Skin of body (tissue), 2 donors: Measurements from ENCODE around the gene F5. TPM values are rescaled to one million over a fixed set of nuclear protein-coding genes. Genes with fewer than 3 reads are reported as not detected.

ENCODE experiments used
- DNase-seq: peaks from one replicate; lab custom pipeline; 2025; lab: John Stamatoyannopoulos, UW
- total RNA-seq: library from RNA; depleted of rRNA; stranded (reverse); fragments of >200 nt; gene quantifications from one replicate; pipeline ENCODE4 v1.2.3, GENCODE V29; 2014

F5 gene
- total RNA-seq, 1 donor from 2014 or later, result 0.89 TPM

DNA sequence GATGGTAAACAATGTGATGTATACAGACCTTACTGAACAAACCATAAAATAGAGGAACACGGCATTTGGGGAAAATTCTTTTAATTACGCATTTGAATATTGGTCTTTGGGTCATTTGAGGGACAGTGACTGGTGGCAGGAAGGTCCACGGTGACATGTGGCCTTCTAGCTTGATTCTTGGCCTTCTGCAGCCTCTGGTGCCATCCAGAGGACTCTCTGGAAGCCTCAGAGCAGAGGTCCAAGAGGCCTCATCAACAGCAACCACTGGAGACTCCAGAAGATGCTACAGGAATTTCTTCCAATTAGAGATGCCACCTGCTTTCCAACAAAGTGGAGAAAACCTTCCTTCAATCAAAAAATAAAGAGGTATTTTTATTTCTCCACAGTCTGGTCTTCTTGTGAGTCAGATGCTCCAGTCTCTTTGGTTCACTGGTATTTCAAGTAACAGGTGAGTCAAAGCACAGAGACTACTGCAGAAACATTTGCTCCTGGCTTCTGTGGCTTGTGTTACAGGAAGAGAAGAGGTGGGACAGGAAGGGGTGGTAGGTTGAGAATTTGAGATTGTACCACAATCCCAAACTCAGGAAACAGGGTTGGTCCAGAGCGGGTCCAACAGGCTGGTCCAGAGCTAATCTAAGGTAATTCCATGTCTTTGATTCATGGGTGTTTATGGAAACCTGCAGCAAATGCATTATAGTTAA is 2.7 kb upstream of the F5 start:
- no peak for DNase-seq

DNA sequence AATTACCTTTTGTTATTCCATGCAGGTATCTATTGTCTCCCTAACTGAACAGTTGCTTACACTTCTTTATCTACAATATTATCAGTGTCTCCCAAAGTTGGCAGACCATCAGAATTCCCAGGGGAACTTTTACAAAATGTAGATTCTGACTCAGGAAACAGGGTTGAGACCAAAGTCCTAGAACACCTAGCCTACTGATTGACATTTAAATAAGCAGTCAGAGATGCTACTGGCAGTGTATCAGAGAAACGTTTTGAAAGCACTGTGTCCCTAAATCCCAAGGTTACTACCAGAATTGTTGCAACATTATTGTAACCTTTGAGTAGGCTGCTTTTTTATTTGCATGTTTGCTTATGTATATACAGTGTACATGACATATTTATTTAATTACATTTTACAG is 1.8 kb upstream of the F5 start:
- DNase-seq, result no peak

DNA sequence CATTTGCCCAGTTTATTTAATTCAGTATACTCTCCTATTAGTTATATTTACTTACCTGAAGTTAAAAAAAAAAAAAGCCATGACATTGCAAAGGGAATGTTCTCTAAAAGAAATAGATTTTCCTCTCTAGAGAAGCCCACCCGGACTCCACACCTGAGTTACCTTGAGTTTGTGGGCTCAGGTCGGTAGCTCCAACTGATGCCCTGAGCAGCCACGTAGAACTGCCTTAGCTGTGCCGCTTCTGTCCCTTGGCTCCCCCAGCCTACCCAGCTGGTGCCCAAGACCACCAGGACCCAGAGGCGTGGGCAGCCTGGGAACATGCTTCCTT is 250 bp downstream of the F5 start:
- no peak for DNase-seq

DNA sequence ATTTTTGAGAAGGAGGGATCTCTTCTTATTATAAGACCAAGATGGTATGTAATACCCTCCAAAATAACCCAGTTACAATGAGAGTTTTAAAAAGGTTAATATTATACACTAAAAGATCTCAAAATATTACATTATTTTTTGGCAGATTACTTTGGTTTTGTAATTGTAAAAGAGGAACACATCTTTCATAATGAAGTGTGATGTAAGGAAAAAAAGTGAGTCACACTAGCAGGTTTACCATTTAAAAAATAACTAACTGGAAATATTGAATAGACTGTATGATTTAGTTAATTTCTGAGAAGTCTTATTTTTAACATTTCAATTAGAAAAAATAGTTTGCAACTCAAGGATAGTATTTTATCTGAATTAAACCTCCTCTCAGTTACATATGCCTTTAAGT is 1.1 kb downstream of the F5 start:
- no peak for DNase-seq

DNA sequence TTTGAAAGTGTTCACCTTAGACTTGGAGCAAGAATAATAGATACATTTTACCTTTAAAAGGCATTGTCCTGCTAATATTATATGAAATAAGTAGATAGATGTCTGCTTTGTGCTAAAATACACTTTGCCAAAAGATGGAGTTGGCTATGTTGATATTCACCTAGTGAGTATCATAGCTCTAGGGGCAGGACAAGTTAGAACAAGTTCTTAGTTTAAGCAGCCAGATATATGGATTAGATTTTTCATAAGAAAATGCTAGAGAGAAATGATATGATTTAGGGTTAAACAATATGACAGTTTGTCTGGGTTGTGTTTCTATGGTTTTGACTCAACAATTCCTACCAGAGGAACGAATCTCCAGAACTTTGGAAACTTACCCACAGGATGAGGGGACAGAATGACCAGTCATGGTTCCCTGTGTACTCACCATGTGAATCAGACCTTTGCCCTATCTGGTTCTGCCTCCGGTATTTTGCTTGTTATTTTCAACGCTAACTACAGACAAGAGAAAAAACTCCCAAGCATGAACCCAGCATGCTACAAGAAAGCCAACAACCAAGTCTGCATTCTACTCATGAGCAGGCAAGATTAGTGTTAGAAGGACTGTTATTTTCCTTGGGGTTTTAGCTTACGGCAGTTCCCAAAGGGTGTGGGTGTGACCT is 1.7 kb downstream of the F5 start:
- DNase-seq, result no peak

DNA sequence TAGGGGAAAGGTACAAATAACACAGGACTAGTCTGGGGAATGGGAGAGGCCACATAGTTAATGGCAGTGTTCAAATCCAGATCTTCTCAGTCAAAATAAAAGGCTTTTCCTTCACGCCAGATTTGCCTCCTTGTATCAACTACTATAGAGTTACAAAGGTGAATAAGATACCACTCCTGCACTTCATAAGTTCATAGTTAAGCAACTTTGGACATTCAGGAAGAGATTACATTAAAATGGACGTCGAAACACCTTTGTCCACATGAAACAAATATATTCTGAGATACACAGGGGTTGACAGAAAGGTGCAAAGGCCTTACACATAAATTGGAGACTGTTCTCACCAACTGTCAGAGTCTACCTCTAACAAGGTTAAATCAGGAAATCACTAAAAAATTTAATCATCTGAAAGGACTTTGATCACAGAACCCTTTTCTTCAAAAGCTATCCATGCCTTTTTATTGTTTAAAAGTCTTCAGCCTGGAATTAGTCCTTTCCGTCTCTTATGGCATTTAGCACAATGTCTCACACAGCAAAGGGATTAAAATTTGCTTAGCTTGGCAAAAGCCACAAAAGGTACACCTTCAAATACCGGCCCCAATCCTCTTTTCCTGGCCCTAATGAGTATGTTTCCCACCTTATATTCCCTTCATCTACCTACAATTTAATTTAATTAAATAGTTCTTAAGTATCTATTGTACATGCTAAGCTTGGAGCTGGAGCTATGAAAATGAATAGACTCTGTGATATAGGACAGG is 8.1 kb downstream of the F5 start:
- no peak for DNase-seq

DNA sequence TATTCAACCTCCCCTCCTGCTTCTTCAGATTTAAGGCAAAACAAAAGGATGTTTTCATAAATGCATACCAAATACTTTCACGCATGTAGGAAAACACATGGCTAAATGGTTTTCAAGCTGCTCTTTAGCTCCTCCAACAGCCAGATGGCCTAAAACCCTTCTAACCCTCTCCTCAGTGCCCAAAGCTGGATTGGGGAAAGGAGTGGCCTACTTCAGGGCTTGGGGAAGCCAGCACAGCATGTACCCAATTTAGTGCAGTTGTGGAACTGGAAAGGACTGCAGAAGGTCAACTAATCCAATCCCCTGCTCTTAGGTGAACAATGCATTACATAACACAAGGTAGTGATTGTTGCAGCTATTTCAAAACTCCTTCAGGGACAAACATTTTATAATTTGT is 9.3 kb downstream of the F5 start:
- no peak for DNase-seq

DNA sequence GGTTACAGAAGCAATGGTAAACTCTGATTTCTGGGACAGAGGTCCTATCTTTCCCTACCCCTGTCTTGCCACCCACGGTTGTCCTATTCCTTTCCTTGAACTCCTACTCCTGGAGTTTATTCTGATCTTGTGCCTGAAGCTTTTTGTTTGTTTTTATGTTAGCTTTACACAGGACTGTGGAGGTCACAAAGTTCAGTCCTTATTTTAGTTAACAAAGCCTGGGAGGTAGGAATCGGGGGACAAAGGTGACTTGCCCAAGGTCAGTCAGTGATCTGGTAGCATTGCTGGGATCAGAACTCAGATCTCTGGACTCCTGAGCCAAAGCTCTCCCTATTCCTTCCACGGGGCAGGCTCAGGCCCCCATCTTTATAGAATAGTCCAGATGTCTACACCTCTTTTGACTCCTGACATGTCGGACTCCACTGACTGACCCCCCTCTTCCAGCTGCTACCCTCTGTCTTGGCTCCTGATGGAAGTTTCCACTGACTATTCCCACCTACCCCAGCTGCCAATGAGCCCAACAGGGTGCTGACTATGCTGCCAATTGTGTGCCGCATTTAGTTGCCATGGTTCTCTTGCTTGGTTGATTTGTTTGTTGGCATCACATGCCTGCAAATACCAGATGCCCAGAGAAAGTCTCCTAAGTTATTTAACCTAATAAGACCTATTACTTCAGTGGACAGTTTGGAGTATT is 9.9 kb downstream of the F5 start:
- DNase-seq, result no peak

DNA sequence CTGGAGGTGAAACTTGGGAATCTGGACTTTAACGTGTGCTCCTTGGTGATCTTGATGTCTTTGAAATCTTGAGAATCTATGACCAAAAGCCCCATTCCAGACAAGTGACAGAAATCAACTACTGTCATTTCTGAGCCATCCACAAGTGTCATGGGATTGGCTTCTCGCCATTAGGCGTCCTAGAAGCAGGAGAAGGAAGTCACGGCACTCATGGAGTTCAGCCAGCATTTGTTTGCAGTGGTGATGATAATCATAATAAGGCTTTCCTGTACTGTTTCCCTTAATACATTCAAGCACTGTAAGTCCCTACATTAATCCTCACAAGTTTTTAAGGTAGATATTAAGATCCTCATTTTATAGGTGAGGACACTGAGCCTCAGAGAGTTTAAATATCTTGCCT is 11.9 kb downstream of the F5 start:
- no peak for DNase-seq

DNA sequence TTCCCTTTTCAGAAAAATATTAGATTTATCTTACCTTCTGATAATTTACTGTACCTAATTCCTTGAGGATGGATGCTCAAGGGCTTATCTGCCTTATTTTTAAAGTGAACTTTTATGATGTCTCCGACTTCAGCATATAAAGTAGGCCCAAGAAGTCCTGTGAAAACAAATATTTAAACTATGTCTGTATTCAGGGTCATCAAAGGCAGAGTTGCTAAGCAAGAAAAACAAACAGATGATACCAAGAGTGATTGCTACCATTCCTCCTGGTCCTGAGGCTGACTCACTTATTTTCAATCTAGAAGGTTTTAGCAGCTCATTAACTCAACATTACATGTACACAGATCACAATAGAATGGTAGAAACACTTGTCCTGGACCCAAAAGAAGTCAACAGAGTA is 14.1 kb downstream of the F5 start:
- no peak for DNase-seq

DNA sequence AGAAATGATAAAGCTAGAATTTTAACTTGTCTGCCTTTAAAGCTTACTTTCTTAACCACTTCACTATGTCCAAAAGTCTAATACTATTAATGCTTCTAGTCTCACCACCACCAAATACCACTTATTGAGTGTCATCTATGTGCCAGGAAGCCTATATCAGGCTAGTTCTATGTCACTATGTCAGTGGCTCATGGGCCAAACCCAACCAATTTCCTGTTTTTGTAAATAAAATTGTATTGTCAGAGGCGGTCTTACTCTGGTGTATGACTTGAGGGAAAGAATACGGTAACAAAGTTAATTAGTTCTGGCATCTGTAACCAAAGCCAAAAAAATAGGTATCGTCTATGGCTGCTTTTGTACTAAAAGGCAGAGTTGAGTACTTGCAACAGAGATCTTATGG is 14.8 kb downstream of the F5 start:
- no peak for DNase-seq

DNA sequence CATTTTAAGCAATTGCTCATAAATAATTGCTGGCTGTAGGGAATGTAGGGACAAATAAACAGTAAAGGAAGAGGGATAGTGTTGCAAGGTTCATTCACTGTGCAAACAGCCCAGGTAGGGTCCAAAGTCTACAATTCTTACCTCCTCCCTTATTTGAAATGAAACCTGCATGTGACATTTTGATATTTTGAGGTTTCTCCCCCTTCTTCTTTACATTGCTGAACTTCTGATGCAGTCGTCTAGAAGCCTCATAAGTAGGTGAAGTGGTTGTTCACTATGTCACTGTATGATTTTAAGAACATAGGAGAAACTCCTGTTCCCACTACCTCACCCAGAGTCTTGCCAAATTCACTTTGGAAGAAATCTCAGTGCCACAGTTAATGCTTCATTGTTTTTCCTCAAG is 16.1 kb downstream of the F5 start:
- DNase-seq, result no peak

DNA sequence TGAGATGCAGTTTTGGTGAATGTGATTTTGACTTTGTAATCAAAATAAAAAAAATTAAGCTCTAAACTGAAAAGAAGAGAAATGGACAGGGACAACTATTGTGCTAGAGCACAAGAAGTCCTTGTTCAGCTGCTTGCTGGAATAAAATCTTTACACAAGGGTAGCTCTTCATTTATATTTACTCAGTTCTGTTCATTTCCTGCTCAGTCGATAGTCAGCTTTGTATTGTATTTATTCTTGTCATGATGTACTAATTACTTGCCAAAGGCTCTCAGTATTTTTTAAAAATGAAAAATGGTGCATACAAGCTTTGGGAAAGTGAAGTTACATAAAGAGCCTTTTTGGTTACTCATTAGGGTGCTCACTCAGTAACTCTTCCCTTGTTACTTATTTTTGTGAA is 17.8 kb downstream of the F5 start:
- DNase-seq, result no peak

DNA sequence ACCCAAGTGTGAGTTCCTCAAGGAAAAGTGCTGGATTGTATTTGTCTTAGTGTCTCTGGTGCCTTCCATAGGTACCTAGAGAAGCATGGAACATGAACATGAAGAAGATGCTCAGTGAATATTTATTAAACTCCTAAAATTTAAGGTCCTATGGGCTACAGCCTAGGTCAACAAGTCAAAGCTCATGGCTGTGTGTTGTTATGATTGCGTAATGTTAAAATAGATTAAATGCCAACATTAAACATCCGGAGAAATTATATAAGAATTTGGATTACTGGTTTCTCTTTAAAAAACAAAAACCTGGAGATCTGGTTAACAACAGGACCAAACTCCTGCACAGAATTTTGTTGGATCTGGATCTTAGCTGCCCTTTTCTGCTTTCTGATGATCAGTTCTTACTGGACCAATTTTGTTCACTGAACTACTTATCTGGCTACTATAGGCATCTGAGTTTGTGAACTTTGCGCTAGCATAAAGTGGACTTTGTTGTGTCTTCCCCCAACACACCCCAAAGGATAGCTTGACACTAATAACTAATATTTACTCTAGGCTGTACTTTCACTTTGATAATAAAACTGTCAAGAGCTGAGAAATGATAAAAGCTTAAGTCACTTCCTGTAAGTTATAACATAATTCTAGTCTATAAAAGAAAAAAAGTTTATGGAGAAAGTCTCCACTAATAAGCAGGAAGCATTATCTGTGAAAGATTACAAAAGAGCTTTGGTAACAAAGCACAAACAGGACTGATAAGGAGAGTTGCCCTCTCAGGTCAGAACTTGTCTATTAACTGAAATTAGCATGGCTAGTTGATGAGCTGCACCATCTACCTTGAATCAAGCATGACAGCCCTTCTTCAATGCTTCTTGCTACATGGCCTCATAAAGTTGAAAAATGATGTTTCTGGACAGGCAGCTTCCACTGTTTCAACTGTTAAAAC is 20.7 kb downstream of the F5 start:
- no peak for DNase-seq

DNA sequence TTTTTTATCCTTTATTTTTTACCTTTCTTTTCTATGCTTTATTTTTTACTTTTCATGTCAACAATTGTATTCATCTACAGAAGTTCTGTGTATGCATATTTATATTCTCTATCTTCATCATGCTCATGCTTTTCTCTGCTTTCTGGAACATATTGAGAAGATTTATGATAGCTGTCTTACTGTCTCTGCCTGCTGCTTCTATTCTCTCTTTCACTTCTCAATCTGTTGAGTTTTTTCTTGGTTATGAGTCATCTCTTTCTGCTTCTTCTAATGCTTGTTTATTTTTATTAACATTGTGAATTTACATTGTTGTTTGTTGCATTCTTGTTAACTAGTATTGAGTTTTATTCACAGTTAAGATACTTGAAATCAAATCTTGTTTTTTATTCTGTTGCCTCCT is 22.6 kb downstream of the F5 start:
- DNase-seq, result no peak

DNA sequence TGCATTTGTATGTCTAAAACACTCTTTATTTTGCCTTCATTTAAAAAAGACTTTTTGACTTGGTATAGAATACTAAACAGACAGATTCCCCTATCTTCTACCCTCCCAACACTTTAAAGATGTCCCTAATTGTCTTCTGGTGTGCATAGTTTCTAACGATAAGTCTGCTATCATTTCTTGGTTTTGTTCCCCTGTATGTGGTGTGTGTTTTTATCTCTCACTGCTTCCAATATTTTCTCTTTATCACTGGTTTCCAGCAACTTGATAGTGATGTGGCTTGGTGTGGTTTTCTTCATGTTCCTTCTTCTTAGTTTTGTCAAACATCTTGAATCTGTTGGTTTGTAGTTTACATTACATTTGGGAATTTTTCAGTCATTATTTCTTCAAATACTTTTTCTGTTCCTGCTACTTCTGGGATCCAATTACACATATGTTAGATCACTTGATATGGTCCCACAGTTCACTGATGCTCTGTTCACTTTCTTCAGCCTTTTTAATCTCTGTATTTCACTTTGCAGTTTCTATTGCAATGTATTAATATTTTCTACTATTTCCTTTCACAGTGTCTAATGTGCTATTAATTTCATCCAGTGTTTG is 23.2 kb downstream of the F5 start:
- no peak for DNase-seq

DNA sequence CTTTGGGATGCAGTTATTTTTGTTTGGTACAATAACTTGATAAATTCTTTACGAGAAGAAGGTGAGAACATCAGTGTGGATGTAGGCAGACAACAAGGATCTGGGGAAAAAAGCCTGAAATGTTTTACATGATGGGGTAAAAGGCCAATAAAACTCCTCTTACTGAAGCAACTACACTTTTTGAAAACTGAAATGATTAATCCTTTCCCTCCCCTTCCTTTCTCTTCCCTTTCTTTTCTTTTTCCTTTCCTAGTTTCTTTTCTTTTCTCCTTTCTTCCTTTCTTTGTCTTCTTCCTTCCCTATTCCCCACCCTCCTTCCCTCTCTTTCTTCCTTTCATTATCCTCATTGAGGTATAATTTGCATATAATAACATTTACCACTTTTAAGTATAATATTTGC is 24.6 kb downstream of the F5 start:
- DNase-seq, result no peak

DNA sequence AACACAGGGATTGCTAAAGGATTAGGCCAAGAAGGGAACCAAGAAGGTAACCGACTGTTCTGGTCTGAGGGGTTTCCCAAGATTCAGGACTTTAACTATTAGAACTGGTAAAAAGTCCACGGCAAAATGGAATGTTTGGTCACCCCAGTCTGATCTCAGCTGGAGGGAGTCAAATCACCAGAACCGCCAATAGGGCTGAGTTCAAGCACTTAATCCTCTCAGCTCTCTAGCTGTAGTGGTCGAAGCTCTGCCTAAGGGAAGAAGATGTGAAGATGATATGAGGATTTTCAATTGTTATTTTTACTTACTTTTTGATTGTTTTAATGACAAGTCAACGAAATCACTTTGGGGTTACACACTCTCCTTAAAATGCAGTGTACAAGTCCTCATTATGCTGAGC is 29.1 kb downstream of the F5 start:
- no peak for DNase-seq

DNA sequence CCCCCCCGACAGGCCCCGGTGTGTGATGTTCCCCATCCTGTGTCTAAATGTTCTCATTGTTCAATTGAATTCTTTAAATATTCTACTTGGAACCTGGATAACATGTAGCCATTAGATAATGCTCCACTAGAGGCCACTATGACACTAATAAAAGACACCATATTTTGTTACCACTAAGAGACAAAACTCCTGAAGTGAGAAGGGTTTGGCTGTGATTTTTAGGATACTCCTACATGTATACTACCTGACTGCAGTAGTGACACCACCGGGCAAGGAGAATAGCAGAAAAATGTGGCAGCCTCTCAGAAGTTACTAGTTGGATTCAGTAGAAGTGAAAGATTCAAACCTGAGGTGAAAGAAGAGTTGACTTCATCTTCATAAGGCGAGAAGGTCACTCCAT is 36.0 kb downstream of the F5 start:
- peak; percentile 49 for DNase-seq

DNA sequence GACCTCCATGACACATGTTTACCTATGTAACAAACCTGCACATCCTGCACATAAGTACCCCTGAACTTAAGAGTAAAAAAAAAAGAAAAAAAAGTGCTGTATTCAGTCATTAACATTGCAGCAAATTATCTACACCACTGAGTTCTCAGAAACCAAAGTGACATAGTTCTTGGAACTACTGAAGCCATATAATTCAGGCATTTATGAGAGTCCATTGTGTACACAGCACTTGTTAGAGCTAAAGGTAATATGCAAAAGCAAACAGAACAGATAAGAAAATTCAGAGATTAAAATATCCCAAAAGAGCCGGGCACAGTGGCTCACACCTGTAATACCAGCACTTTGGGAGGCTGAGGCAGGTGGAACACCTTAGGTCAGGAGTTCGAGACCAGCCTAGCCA is 38.0 kb downstream of the F5 start:
- no peak for DNase-seq
